T47D (cell line): ENCODE measurements around the gene ESRP2.

Experiments used
- DNase-seq, 2 experiments: peaks; one replicate each; pipeline versions ENCODE4 v3.0.0 to v3.0.0-alpha.2; 2011 to 2012; ENCODE audit warnings: low read depth in 1 of 2, low spot score in 1 of 2
- JUND ChIP-seq: IDR thresholded peaks from 2 replicates; pipeline ENCODE4 v1.6.1; 2012; ENCODE audit warnings: low read depth
- in situ Hi-C: cut with HindIII; loops from 2 replicates; pipeline ENCODE4 v1.10.0; 2016; ENCODE audit warnings: low sequenced_read_pairs, low pct_unique_long_range_greater_than_20kb

The ESRP2 gene

DNA sequence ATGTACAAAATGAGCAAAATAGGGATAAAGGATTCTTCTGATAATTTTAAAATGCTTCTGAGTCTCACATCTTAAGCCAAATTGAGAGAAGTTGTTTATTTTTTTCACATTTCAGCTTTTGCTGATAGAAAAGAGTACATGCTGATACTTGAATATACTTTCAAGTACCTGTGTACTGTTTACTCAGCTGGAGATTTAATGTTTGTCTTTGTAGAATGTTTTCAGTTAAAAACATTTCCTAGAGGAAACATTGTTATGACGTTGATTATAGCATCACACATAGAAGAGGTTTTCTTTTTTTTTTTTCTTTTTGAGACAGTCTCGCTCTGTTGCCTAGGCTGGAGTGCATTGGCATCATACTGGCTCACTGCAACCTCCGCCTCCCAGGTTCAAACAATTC is 19.7 kb downstream of the ESRP2 start:
- in situ Hi-C loops: no loop called here
- TF ChIP-seq JUND: no peak
- DNase-seq: no peak

- in situ Hi-C loops: no loop called here
- no peak for TF ChIP-seq JUND
- DNase-seq: no peak
Observed at GRCh38 chr16:68215302-68215701, 20.6 kb downstream of the ESRP2 start.

GRCh38 chr16:68214726-68215125 is 21.2 kb downstream of the ESRP2 start:
- no peak for TF ChIP-seq JUND
- in situ Hi-C loops: no loop called here
- DNase-seq: no peak

DNA sequence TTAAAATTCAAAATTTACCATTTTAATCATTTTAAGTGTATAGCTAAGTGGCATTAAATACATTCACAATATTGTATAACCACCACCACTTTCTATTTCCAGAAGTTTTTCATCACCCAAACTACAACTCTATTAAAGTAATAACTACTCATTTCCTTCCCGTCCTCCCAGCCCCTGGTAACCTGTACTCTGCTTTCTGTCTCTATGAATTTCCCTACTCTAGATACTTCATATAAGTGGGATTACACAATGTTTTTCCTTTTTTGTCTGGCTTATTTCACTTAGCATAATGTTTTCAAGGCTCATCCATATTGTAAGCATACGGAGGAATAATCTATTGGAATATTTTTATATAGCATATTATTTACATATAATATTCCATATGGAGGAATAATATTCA is 29.7 kb downstream of the ESRP2 start:
- no peak for TF ChIP-seq JUND
- in situ Hi-C loops: no loop called here

GRCh38 chr16:68202091-68202519 is 33.8 kb downstream of the ESRP2 start:
- in situ Hi-C loops: no loop called here
- peak in 1 of 2 experiments; percentile 16 for DNase-seq
- no peak for TF ChIP-seq JUND

More for the DNA sequence above, 29.7 kb downstream of the ESRP2 start:
- DNase-seq: no peak

DNA sequence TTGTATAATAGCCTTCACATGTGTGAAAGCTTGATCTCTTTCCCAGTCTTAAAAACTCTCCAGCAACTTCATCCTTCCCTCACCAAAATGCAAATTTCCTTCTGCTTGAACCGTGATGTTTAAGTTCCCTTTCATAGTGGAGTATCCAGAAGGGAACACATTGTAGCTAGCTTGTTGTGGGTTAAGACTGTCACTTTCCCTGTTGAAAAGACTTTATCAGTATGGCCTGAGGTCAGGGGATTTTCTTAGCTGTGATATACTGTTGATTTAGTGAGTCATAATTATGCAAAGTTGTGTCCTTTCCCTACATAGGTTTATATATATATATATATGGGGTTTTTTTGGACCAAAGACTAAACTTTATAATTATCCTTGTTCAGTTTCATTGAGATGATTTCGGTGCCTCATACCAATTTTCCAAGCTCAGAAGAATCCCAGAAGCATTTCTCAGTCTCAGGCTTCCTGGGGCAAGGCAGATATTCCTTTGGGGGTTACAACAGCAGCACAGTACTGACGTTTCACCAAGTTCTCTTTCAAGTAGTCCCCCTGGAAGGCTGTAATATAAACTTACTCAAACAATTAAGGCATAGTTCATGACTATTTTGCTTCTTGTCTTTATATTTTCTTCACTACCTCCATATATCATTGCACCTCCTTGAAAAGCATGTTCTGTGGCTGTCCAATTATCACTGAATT is 35.7 kb downstream of the ESRP2 start:
- in situ Hi-C loops: no loop called here
- no peak for DNase-seq
- TF ChIP-seq JUND: no peak; the same call in 1 of the 2 replicates

- in situ Hi-C loops: no loop called here
- no peak for DNase-seq
- TF ChIP-seq JUND: no peak
Observed at GRCh38 chr16:68197250-68197649, 38.7 kb downstream of the ESRP2 start.

DNA sequence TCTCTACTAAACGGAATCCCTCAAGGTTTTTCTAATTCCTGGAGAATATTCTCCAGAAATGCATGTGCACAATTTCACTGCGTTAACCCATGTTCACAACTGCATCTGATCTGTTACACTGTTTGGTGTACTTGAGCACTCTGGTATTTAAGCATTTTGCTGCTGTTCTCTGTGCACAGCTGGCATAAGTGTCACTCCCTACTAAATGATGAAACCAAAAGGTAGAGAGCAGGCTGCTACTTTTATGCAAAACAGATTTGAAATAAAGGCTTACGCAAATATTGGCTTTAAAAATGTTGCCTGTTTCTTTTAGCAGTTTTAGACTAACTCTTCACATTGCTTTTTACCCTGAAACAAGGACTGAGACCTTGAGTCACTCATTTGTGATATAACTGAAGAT is 41.7 kb downstream of the ESRP2 start:
- no peak for DNase-seq
- in situ Hi-C loops: no loop called here
- TF ChIP-seq JUND: no peak

- no peak for DNase-seq
- in situ Hi-C loops: no loop called here
- no peak for TF ChIP-seq JUND
Observed at GRCh38 chr16:68190736-68191510, 45.0 kb downstream of the ESRP2 start.

DNA sequence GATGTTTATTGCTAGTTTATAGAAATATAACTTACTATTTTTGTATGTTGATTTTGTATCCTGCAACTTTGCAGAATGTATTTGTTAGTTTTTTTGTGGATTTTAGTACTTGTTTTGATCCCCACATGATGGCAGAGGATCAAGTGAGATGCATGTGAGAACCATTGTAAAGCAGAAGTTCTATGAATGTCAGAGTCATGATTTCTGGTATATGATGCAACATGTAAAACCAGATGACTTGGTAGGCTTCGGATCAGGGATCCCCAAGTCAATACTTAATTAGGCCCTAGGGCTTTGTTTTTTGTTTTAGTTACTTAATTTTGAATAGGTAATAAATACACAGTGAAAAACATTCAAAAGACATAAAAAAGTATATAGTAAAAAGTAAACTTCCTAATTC is 45.8 kb downstream of the ESRP2 start:
- DNase-seq: no peak
- in situ Hi-C loops: no loop called here
- TF ChIP-seq JUND: no peak

GRCh38 chr16:68188170-68188569 is 47.8 kb downstream of the ESRP2 start:
- TF ChIP-seq JUND: no peak
- no peak for DNase-seq
- in situ Hi-C loops: no loop called here

- no peak for DNase-seq
- in situ Hi-C loops: no loop called here
- TF ChIP-seq JUND: no peak
Observed at GRCh38 chr16:68187505-68187904, 48.4 kb downstream of the ESRP2 start.

DNA sequence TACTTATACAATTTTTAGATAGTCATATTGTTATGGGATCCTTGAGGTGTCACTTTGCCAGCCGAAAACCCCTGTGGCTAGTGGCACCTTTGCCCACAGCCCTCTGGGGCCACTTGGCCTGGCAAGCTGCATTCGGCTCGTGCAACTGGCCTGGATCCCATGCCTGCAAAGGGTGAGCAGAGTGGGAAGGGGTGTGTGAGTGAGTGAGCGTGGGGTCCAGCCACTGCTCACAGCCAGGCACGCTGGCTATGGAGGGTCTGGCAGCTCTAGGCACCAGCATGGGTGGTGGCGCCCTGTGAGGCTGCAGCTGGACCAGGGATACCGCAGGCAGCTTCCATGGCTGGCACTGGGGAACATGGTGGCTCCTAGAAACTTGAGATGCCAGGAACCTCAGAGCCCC is 49.0 kb downstream of the ESRP2 start:
- DNase-seq: no peak
- in situ Hi-C loops: no loop called here
- TF ChIP-seq JUND: no peak
